Ishikawa (cell line): ENCODE data around the gene RGS5.

Experiments
- CEBPB ChIP-seq: IDR thresholded peaks from 2 replicates; pipeline ENCODE4 v1.6.1; 2012
- CREB1 ChIP-seq: IDR thresholded peaks from 2 replicates; pipeline ENCODE4 v1.6.1; 2012; ENCODE audit warnings: low read depth
- EGR1 ChIP-seq: IDR thresholded peaks from 2 replicates; pipeline ENCODE4 v1.6.1; 2012
- EP300 ChIP-seq: IDR thresholded peaks from 2 replicates; pipeline ENCODE4 v1.6.1; 2012; ENCODE audit warnings: borderline replicate concordance
- FOXM1 ChIP-seq: IDR thresholded peaks from 2 replicates; pipeline ENCODE4 v1.6.1; 2012; ENCODE audit warnings: low read depth, borderline replicate concordance
- MAX ChIP-seq: IDR thresholded peaks from 2 replicates; pipeline ENCODE4 v1.6.1; 2012
- NFIC ChIP-seq: IDR thresholded peaks from 2 replicates; pipeline ENCODE4 v1.6.1; 2012
- RAD21 ChIP-seq: IDR thresholded peaks from 2 replicates; pipeline ENCODE4 v1.6.1; 2012; ENCODE audit warnings: low read depth
- REST ChIP-seq: IDR thresholded peaks from 2 replicates; pipeline ENCODE4 v1.6.1; 2012; ENCODE audit warnings: low read depth, mild to moderate bottlenecking
- TAF1 ChIP-seq: IDR thresholded peaks from 2 replicates; pipeline ENCODE4 v1.6.1; 2012; ENCODE audit warnings: low read depth, mild to moderate bottlenecking
- TCF12 ChIP-seq: IDR thresholded peaks from 2 replicates; pipeline ENCODE4 v1.6.1; 2012; ENCODE audit warnings: low read depth
- TEAD4 ChIP-seq: IDR thresholded peaks from 2 replicates; pipeline ENCODE4 v1.6.1; 2012
- USF1 ChIP-seq: IDR thresholded peaks from 2 replicates; pipeline ENCODE4 v1.6.1; 2012
- YY1 ChIP-seq: IDR thresholded peaks from 2 replicates; pipeline ENCODE4 v1.6.1; 2012; ENCODE audit warnings: low read depth
- ZBTB7A ChIP-seq: IDR thresholded peaks from 2 replicates; pipeline ENCODE4 v1.6.1; 2012; ENCODE audit warnings: low read depth

Gene RGS5

GRCh38 chr1:163231385-163231784 lies 28.7 kb upstream of the RGS5 start:
- TF ChIP-seq YY1, result no peak
- no peak for TF ChIP-seq CEBPB
- TF ChIP-seq EGR1, result no peak
- TF ChIP-seq USF1, result no peak
- TF ChIP-seq FOXM1, result no peak
- TF ChIP-seq RAD21, result no peak
- no peak for TF ChIP-seq TEAD4
- TF ChIP-seq NFIC, result no peak
- TF ChIP-seq TCF12, result no peak
- TF ChIP-seq TAF1, result no peak
- no peak for TF ChIP-seq MAX
- no peak for TF ChIP-seq EP300
- TF ChIP-seq ZBTB7A, result no peak
- no peak for TF ChIP-seq REST
- no peak for TF ChIP-seq CREB1

- TF ChIP-seq CEBPB (no peak), USF1 (no peak), ZBTB7A (no peak), EP300 (no peak), MAX (no peak), RAD21 (no peak), EGR1 (no peak), FOXM1 (no peak), CREB1 (no peak), NFIC (no peak), YY1 (no peak), TEAD4 (no peak), TCF12 (no peak), REST (no peak), TAF1 (no peak)
Observed at GRCh38 chr1:163230827-163231226, 28.1 kb upstream of the RGS5 start.

- TF ChIP-seq TEAD4, result no peak
- no peak for TF ChIP-seq CEBPB
- TF ChIP-seq EGR1, result no peak
- TF ChIP-seq EP300, result no peak
- no peak for TF ChIP-seq NFIC
- TF ChIP-seq YY1, result no peak
- TF ChIP-seq MAX, result no peak
- no peak for TF ChIP-seq TCF12
- no peak for TF ChIP-seq TAF1
- TF ChIP-seq CREB1, result no peak
- TF ChIP-seq REST, result no peak
- TF ChIP-seq FOXM1, result no peak
- TF ChIP-seq RAD21, result no peak
- TF ChIP-seq ZBTB7A, result no peak
- no peak for TF ChIP-seq USF1
Observed at GRCh38 chr1:163227126-163227525, 24.4 kb upstream of the RGS5 start.

GRCh38 chr1:163213626-163214025 lies 10.9 kb upstream of the RGS5 start:
- TF ChIP-seq NFIC (no peak), EGR1 (no peak), YY1 (no peak), TEAD4 (no peak), TCF12 (no peak), EP300 (no peak), CREB1 (no peak)
